ENCODE data around the gene IGSF6. TPM values are rescaled to one million over a fixed set of nuclear protein-coding genes. Genes with fewer than 3 reads are reported as not detected.

IGSF6 gene
- total RNA-seq, 1 experiment from 2014 or later: not detected

DNA sequence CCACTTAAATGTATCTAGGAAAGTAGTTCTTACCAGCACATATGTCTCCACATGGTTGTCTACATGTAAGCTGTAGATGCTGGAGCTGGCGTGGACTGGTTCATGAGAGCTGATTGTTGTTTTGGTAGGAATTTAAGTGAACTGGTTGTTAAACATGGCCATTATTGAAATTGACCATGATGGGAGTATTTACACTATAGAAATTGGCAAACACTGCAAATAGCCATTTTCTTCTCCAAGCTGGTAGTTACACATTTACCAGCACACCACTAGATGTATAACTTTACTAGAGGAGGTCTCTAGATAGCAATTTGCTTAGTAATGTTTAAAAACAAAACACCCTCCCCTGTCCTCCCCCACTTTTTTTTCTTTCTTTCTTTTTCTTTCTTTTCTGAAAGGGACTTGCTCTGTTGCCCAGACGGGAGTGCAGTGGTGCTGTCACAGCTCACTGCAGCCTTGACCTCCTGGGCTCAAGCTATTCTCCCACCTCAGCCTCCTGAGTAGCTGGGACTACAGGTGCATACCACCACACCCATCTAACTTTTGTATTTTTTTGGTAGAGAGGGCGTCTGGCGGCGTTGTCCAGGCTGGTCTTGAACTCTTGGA, 24.2 kb downstream of the IGSF6 start:
- Histone ChIP-seq H3K23me2 (ENCODE audit: insufficient read length, low read depth, low read length, poor library complexity, severe bottlenecking) (no peaks in the 10 kb centered on the region), H3K56ac (ENCODE audit: insufficient read length, low read depth, low read length) (no peak overlapping the region)
- no peak overlapping the region for H3K27ac Mint-ChIP-seq

More for the DNA sequence above, 24.2 kb downstream of the IGSF6 start:
- Histone ChIP-seq H3K79me1 (ENCODE audit: insufficient read depth, low read depth, low read length, poor library complexity, severe bottlenecking) (no peaks in the 10 kb centered on the region), H3K9ac (ENCODE audit: extremely low read depth, insufficient read length, low read length) (no peak overlapping the region), H2BK5ac (ENCODE audit: insufficient read length, low read length) (no peak overlapping the region), H3K4me2 (ENCODE audit: insufficient read depth, insufficient read length, low read length) (no peak overlapping the region), H2BK12ac (ENCODE audit: insufficient read length, low read depth, low read length) (no peak overlapping the region), H2BK15ac (ENCODE audit: low read depth, low read length) (no peak overlapping the region), H3K4me1 (ENCODE audit: insufficient read depth, low read length) (no peaks in the 10 kb centered on the region), H3K27ac (ENCODE audit: insufficient read length, low read depth, low read length) (no peak overlapping the region), H2BK20ac (ENCODE audit: low read depth, low read length, poor library complexity, severe bottlenecking) (no peak overlapping the region), H4K5ac (ENCODE audit: insufficient read length, low read depth, low read length) (no peak overlapping the region), H4K20me1 (ENCODE audit: control insufficient read depth, insufficient read depth, insufficient read length) (no peaks in the 10 kb centered on the region), H3K14ac (ENCODE audit: insufficient read depth, low read length) (no peak overlapping the region), H2AFZ (ENCODE audit: low read length) (no peak overlapping the region), H4K8ac (replicated peaks; ENCODE audit: insufficient read length, low read depth, low read length) (no peak overlapping the region), H2BK120ac (ENCODE audit: low read depth, low read length, poor library complexity, severe bottlenecking) (no peak overlapping the region), H3K27me3 (ENCODE audit: insufficient read depth, low read length) (no peaks in the 10 kb centered on the region), H2AK5ac (ENCODE audit: insufficient read length, low read length) (no peak overlapping the region), H3K9me3 (ENCODE audit: control insufficient read depth, low read depth, low read length) (no peaks in the 10 kb centered on the region), H3K79me2 (ENCODE audit: insufficient read depth, low read length) (no peaks in the 10 kb centered on the region; the same call in 1 of the 2 replicates), H4K91ac (ENCODE audit: insufficient read length, low read depth, low read length) (no peak overlapping the region), H3T11ph (ENCODE audit: low read length) (no peak overlapping the region), H3K18ac (ENCODE audit: insufficient read length, low read depth, low read length) (no peak overlapping the region), H3K23ac (ENCODE audit: insufficient read length, low read depth, low read length) (no peak overlapping the region), H3K4ac (ENCODE audit: low read depth, low read length) (no peak overlapping the region)
- Mint-ChIP-seq H3K36me3 (ENCODE audit: insufficient read depth in 1 of 3, low read depth in 3 of 3) (peaks cover 61 to 68% (median 66%) of the 10 kb centered on the region in 3 experiments), H3K4me3 (no peak overlapping the region), H3K27me3 (ENCODE audit: low read depth) (no peaks in the 10 kb centered on the region), H3K4me1 (peaks cover 0 to 7% of the 10 kb centered on the region in 2 experiments; a peak in 1 of 4 replicates), H3K9me3 (peaks cover 16 to 18% of the 10 kb centered on the region in 2 experiments; a peak in 4 of 5 replicates)
- DNase-seq: no peak
- no CpG with 5 or more reads among the region's 5 CpGs for WGBS (ENCODE audit: extremely low coverage, insufficient read length, low lambda C conversion rate)
- TF ChIP-seq, protein P1, sequence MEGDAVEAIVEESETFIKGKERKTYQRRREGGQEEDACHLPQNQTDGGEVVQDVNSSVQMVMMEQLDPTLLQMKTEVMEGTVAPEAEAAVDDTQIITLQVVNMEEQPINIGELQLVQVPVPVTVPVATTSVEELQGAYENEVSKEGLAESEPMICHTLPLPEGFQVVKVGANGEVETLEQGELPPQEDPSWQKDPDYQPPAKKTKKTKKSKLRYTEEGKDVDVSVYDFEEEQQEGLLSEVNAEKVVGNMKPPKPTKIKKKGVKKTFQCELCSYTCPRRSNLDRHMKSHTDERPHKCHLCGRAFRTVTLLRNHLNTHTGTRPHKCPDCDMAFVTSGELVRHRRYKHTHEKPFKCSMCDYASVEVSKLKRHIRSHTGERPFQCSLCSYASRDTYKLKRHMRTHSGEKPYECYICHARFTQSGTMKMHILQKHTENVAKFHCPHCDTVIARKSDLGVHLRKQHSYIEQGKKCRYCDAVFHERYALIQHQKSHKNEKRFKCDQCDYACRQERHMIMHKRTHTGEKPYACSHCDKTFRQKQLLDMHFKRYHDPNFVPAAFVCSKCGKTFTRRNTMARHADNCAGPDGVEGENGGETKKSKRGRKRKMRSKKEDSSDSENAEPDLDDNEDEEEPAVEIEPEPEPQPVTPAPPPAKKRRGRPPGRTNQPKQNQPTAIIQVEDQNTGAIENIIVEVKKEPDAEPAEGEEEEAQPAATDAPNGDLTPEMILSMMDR (conservative IDR thresholded peaks at IDR 0.05): no peak
